HG02943 (cell line): Measurements from ENCODE around the gene TSPAN15.

ENCODE experiments used
- ATAC-seq: cut with Tn5 transposase; IDR thresholded peaks from one replicate; pipeline ENCODE4 v1.9.1; 2021; ENCODE audit warnings: mild to moderate bottlenecking, low read depth, moderate library complexity; ENCODE audit not compliant: unreplicated experiment

TSPAN15 gene

DNA sequence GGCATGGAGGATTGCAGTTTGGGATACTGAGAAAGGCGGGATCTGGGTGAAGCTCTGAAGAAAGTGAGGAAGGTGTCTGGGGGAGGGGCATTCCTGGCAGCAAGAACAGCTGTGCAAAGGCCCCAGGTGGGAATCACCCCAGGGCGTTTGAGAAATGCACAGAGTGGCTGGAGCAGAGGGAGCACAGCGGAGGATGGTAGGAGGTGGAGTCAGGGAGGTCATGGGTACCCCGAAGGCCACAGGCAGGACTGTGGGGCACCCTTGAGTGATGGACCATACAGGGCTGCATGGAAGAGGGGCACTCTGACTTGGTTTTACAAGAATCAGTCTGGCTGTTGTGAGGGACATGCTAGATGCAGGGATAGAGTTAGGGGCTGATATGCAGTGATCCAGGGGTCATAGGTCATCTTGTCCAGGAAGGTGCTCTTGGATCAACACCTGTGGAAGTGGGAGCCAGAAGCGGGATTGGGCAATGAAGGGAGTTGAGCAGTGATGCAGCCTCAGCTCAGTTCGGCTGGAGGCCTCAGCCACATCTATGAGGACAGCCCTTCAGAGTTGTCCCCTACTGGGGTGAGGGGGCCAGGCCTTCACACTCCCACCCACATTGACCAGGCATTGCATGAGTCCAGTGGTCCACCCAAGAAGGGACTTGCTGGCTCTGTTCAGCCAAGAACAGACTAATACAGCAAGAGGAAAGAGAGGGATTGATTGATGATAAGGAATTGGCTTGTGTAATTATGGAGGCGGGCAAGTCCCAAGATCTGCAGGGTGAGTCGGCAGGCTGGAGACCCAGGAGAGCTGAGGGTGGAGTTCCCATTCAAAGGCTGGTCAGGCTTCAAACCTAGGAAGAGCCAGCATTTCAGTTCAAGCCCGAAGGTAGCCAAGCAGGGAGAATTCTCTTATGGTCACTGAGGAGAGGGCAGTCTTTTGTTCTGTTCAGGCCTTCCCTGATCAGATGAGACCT is 48.7 kb downstream of the TSPAN15 start:
- ATAC-seq, result no peak

DNA sequence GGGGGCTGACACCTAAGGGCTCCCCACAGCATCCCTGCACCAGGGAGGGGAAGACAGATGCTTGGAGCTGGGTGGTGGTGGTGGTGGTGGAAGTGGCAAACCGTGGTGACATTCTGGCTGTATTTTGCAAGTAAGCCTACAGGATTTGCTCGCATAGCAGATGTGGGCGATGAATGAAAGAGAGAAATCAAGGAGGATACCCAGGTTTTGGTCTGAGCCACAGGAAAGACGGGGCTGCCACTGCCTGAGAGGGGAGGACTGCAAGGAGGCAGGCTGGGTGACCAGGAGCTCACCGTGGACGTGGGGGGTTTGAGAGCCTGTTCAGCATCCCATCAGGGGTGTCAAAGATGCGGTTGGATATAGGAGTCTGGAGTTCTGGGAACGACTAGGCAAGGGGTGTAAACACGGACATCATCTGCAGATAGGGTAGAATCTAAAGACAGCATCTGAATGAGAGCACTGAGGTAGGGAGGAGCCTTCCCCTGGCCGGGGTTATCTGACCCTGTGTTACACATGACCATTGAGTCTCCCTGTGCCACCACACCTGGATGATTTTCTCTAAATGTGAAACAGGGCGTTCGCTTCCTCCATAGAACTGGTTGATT is 49.7 kb downstream of the TSPAN15 start:
- ATAC-seq, result no peak

DNA sequence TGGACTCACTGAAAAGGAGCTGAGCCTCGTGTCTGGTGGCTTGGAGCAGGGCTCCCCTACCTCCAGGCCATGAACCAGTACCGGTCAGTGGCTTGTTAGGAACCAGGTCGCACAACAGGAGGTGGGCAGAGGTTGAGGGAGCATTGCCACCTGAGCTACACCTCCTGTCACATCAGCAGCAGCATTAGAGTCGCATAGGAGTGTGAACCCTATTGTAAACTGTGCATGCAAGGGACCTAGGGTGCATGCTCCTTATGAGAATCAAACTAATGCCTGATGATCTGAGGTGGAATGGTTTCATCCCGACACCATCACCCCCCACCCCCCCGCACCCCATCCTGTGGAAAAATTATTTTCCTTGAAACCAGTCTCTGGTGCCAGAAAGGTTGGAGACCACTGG is 50.4 kb downstream of the TSPAN15 start:
- ATAC-seq, result no peak

DNA sequence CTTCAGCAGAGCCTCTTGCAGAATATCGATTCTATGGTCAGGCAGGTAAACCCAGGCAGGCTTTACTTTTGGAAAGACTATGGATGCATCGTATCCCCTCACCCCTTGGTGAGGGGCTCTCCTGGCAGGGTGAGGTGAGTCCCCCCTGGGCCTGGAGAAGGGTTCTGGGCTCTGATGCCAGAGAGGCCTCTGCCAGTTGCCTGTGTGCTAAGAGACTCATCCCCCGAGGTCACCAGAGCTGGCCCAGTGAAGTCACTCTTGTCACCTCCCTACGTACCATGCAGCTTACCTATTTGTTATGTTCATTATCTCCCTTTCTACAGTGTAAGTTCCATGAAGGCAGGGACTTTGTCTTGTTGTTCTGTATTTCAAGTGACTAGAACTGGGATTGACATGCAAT is 51.3 kb downstream of the TSPAN15 start:
- ATAC-seq, result no peak

DNA sequence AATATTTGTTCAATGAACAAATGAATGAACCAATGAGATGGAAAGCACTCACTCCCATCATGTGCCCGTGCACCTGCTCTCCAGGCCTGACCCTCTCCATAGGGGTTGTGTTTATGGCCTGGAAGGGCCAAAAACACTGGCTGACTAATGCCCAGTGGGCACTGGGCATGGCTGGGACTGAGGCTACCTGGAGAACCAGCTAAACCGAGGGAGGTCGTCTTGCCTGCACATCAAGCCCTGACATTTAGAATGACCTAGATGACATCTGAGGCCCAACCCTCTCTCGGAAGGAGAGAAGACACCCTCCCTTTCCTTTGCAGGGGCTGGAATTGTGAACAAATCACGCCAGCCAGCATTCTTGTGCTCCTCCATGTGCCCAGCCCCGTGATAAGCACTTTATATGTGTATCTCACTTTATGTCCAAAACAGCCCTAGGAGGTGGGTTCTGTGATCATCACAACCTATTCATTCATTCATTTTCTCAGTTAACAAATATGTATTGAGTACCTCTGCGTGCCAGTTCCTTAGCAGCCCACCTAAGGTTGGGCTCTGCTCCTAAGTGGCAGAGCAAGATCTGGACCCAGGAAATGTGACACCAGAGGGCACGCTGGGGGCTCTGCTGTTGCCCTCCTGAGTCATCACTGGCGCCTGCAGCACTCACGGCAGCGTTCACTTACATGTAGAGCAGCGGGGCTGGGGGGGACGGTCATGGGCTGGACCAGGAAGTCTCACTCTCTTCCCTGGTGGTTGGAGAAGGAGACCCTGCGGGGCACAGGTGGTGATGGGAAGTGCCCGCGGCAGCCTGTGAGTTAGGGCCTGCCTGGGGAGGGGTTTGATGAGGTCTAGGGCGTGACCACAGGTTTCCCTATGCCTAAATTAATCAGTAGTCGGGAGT is 52.0 kb downstream of the TSPAN15 start:
- no peak for ATAC-seq

DNA sequence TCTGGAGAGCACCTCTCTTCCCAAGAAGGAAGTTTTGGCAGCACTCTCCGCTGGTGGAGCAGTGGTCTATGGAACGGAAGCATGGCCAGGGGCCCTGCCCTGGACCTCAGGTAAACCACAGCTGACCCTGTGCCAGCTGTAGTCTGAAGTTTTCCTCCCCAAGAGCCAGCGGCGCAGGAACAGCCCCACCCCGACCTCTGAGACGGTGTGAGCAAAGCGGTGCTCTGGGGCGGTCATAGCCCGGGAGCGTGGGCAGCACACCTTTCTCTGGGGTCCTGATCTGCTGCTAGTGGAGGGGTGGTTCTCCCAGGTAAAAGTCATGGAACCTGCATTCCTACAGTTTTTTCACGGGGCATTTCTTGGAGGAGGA is 52.6 kb downstream of the TSPAN15 start:
- no peak for ATAC-seq

DNA sequence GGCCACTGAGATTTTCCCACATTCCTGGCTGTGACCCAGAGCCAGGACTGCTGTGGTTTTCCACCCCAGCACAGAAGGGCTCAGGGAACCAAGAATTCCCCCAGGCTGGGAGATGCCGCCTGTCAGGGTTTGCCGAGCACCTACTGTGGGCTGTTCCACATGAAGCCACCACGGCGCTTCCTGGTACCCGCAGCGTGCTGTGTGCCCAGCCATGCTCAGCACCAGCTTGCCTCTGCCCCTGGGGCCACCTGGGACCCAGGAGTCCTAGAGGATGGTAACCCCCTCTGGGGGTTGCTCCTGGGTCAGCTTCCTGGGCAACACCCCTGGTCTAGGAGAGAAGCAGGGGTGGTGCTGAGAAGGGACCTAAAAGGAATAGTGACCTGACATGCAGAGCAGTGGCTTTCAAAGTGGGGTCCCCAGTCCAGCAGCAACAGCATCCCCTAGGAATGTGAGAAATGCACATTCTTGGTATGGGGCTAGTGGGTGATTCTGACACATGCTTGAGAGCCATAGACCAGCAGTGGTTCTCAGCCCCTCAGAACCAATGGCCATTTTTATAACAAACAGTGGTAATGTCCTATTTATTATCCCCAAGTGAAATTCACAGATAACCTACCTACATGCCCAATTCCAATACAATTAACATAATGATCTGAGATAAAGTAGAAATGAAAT is 53.4 kb downstream of the TSPAN15 start:
- ATAC-seq, result no peak

DNA sequence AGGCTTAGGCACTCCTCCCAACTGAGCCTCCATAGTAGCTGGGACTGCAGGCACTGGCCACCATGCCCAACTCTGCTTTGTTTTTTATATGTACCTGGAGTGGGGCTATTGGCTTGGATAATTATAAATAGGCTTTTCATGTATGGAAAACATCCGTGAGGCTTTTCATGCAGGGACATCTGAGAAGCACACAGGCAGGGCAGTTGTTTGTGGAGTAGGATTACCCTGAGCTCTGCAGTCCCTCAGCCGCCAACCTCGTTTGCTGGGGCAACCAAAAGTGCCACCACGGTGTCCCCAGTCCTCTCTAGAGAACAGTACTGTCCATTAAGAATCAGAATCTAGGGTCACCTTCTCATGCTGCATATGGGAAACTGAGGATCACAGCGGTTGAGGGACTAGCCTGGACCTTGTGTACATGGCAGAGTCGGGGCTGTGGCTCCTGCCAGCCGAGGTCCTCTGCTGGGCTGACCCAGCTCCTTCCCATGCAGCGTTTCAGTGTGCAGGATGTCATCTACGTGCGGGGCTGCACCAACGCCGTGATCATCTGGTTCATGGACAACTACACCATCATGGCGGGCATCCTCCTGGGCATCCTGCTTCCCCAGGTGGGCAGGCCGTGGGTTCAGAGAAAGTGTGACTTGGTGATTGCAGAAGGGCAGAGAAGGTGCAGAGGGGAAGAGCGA is 54.5 kb downstream of the TSPAN15 start:
- ATAC-seq, result no peak

DNA sequence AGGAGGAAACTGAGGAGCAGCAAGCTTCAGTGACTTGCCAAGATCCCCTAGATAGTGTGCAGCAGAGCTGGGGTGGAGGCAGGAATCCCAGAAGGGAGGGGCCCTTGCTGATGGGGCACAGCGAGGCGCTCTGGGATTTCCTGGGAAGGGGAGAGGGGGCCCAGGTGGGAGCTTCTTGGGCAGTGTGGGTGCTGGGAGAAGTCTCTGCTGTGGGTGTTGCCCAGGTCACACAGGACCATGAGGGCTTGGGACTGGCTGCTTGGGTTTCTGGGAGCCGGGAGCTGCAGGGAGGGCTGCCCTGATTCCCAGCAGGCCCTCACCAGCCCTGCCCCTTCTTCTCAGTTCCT is 55.2 kb downstream of the TSPAN15 start:
- ATAC-seq, result no peak

DNA sequence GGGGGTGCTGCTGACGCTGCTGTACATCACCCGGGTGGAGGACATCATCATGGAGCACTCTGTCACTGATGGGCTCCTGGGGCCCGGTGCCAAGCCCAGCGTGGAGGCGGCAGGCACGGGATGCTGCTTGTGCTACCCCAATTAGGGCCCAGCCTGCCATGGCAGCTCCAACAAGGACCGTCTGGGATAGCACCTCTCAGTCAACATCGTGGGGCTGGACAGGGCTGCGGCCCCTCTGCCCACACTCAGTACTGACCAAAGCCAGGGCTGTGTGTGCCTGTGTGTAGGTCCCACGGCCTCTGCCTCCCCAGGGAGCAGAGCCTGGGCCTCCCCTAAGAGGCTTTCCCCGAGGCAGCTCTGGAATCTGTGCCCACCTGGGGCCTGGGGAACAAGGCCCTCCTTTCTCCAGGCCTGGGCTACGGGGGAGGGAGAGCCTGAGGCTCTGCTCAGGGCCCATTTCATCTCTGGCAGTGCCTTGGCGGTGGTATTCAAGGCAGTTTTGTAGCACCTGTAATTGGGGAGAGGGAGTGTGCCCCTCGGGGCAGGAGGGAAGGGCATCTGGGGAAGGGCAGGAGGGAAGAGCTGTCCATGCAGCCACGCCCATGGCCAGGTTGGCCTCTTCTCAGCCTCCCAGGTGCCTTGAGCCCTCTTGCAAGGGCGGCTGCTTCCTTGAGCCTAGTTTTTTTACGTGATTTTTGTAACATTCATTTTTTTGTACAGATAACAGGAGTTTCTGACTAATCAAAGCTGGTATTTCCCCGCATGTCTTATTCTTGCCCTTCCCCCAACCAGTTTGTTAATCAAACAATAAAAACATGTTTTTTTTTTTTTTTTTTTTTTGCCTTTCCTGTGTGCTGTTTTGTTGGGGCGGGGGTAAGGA is 55.8 kb downstream of the TSPAN15 start:
- ATAC-seq, result no peak

DNA sequence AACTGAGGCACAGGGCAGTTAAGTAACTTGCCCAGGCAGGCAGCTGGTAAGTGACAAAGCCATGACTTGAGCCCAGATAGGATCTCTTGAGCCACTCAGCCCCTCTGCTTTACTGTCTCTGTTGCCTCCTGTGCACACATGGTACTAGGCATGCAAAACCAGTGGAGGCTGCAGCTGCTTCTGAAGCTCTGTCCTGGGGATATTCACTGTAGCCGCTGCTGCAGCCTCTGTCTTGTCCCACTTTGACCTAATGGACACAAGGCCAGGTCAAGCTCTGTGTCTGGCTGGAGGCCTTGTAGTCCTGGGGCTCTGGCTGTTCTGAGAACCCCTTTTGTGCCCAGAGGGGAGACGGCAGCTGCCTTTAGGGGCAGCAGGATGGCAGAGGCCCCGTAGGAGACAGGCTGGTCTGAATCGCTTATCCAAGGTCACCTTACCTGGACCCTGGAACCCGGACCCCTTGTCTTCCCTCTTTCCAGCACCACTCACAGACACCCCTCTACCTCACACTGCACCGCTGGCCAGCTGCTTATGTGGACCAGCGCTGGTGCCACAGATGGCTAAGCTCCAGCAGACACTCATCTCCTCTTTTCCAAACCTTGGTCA is 57.6 kb downstream of the TSPAN15 start:
- no peak for ATAC-seq

DNA sequence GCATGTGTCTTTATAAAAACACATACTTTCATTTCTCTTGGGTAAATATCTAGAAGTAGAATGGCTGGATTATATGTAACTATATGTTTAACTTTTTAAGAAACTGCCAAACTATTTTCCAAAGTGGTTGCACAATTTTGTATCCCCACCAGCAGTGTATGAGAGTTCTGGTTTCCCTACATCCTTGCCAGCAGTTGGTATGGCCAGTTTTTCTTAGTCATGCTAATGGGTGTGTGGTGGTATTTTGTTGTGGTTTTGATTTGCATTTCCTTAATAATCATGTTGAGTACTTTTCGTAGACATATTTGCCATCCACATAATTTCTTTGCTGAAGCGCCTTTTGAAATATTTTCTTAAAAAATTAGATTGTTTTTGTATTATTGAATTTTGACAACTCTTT is 61.6 kb downstream of the TSPAN15 start:
- ATAC-seq, result no peak

DNA sequence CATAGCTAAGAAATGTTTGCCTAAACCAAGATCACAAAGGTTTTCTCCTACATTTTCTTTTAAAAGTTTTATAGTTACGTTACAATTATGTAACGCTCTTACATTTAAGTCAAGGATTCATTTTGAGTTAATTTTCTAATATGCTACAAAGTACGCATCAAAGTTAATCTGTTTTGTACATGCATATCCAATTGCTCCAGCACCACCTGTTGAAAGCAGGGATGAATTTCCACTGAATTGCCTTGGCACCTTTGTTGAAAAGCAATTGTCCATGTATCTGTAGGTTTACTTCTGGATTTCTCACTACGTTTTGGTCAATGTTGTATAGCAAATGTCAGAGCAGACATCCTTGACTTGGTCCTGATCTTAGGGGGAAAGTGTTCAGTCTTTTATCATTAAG is 62.4 kb downstream of the TSPAN15 start:
- ATAC-seq, result no peak

DNA sequence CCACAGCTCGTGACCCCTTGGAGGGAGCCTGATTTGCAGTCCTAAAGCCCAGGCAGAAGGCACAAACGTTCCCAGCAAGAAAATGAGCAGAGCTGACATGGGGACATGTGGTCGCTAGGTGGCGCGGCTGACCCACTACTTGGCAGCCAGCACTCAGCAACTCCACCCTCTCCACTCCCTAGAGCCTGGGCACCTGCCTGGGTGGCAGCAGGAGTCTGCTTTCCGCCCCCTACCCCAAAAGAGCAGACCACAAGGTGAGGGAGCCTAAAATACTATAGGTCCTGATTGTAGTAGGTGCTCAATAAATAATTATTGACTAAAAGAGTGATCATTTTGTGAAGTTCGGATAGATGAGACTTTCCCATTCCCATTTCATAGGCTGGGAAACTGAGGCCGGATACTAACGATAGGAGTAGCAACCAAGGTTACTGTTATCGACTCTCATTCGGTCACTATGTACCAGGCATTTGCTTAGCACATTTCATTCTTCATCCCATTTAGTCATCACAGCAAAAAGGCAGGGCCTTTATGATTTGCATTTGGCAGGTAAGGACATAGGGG is 64.5 kb downstream of the TSPAN15 start:
- ATAC-seq, result no peak

DNA sequence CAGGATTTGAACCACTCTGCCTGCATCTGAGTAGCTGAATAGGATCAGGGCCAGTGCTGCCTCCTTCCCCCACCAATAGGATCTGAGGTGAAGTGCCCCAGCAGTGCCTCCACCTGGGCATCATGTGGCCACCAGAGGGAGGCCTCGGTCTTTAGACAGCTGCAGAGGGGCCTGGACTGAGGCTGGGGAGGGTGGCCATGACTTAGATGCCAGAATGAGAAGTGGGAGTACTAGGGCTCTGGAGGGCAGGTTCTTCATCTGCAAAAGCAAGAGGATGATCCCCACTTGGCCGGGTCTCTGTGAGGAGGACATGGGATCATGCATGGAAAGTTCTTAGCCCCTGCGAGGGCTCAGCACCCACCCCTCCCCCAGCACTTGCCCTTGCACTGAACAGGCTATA is 65.1 kb downstream of the TSPAN15 start:
- no peak for ATAC-seq

DNA sequence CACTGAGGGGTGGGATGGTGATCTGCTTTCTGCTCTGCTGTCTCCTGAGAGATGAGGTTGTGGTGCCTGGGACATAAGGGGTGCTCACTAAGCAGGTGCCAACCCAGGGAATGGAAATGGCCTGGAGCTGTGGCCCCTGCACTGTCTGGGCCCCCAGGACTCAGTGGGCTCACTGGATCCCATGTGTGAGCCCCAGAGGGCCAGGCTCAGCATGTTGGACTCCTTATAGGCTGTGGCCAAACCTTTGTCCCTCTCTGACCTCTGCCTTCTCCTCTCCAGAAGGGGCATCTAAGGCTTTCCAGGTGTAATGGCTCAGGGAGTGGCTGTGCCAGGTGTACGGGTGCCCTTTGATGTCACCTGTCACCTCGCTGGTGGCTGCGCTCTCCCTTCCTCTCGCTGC is 65.5 kb downstream of the TSPAN15 start:
- no peak for ATAC-seq

DNA sequence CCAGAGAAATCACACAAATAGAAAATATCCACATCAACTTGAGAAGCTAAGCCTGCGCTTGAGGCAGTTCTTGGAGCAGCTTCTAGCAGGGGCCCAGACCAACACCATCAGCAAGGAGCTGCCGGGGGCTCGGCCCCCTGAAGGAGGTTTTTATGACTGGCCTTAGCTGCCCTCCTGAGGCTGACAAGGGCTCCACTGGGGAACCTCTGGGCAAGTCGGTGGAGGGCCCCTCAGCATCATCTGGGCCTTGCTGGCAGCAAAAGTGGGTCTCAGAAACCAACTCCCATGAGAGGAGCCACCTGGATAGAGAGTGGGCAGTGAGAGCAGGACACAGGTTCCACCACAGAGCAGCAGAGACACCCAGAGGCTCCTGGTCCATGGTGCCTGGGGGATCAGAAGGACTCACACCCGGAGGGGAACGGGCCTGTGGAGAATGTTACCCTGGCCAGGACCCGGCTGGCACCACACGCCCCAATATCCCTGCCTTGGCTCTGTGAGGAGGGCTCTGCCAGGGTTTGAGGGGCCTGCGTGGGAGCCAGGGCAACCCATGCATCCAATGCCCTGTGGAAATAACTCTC is 66.1 kb downstream of the TSPAN15 start:
- ATAC-seq, result no peak

DNA sequence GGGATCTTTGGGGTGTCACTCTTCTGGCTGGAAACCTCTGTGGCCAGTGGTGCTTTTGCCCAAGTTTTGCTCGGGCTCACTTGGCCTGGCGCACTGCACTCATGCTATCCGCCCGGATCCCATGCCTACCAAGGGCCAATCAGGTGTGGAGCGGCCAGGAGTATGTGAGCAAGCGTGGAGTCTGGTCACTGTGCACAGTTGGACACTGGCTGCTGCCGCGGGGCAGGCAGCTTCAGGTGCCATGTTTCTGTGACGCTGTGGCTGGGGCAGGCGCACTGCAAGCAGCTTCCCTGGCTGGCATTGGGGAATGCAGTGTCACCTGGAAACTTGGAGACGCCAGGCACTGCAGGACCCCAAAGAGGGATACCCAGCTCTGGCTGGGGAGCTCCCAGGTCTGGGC is 76.7 kb downstream of the TSPAN15 start:
- no peak for ATAC-seq
